HG02870 (cell line): ENCODE data around the gene CSGALNACT2.
A peak's percentile ranks its signal among the peaks of the same experiment; 100 is the strongest.
"Not testable (repeated sequence)": the region's sequence is repeated elsewhere in the genome, so short reads cannot be mapped to it uniquely, and the experiment has no call there.

Source experiments
- ATAC-seq: cut with Tn5 transposase; IDR thresholded peaks from one replicate; pipeline ENCODE4 v1.9.1; 2021; ENCODE audit warnings: mild to moderate bottlenecking, moderate library complexity; ENCODE audit not compliant: unreplicated experiment

Gene CSGALNACT2

GRCh38 chr10:43137717-43138020 lies 576 bp upstream of the CSGALNACT2 start:
- ATAC-seq = peak; percentile 6

GRCh38 chr10:43138757-43139241 lies 554 bp downstream of the CSGALNACT2 start:
- peak; percentile 28 for ATAC-seq

GRCh38 chr10:43141421-43141820 lies 3.2 kb downstream of the CSGALNACT2 start:
- no peak for ATAC-seq

GRCh38 chr10:43145311-43145710 lies 7.1 kb downstream of the CSGALNACT2 start:
- no peak for ATAC-seq

GRCh38 chr10:43145936-43146335 lies 7.7 kb downstream of the CSGALNACT2 start:
- not testable (repeated sequence) for ATAC-seq

- ATAC-seq = no peak
Measured at GRCh38 chr10:43151371-43151770, 13.1 kb downstream of the CSGALNACT2 start.

GRCh38 chr10:43153901-43154300 lies 15.7 kb downstream of the CSGALNACT2 start:
- no peak for ATAC-seq

- ATAC-seq = no peak
Measured at GRCh38 chr10:43155221-43155620, 17.0 kb downstream of the CSGALNACT2 start.

- no peak for ATAC-seq
Measured at GRCh38 chr10:43155741-43156140, 17.5 kb downstream of the CSGALNACT2 start.

GRCh38 chr10:43156590-43157341 lies 18.5 kb downstream of the CSGALNACT2 start:
- ATAC-seq = no peak

GRCh38 chr10:43158636-43159035 lies 20.4 kb downstream of the CSGALNACT2 start:
- ATAC-seq = no peak

GRCh38 chr10:43160046-43160920 lies 22.0 kb downstream of the CSGALNACT2 start:
- ATAC-seq = peak; percentile 49

- ATAC-seq = peak; percentile 56
Measured at GRCh38 chr10:43160921-43161255, 22.6 kb downstream of the CSGALNACT2 start.

GRCh38 chr10:43162604-43163003 lies 24.4 kb downstream of the CSGALNACT2 start:
- ATAC-seq = no peak

- no peak for ATAC-seq
Measured at GRCh38 chr10:43166207-43166879, 28.1 kb downstream of the CSGALNACT2 start.

- ATAC-seq = no peak
Measured at GRCh38 chr10:43166880-43167497, 28.7 kb downstream of the CSGALNACT2 start.

GRCh38 chr10:43167498-43167889 lies 29.2 kb downstream of the CSGALNACT2 start:
- no peak for ATAC-seq

GRCh38 chr10:43170491-43170890 lies 32.2 kb downstream of the CSGALNACT2 start:
- ATAC-seq = no peak

GRCh38 chr10:43172645-43173044 lies 34.4 kb downstream of the CSGALNACT2 start:
- ATAC-seq = peak; percentile 59

GRCh38 chr10:43173120-43173519 lies 34.9 kb downstream of the CSGALNACT2 start:
- ATAC-seq = no peak

GRCh38 chr10:43174969-43175368 lies 36.7 kb downstream of the CSGALNACT2 start:
- ATAC-seq = no peak
